GM06990 (cell line): ENCODE data around the gene ADAMTSL5.

Experiments used
- DNase-seq: peaks from one replicate; pipeline ENCODE4 v3.0.0-alpha.2; 2011; ENCODE audit not compliant: insufficient read length; ENCODE audit errors: extremely low read depth
- H3K27me3 ChIP-seq: replicated peaks from 2 replicates; pipeline ENCODE4 v1.6.0; 2011; ENCODE audit warnings: low read length; ENCODE audit not compliant: control insufficient read depth, insufficient read depth
- H3K36me3 ChIP-seq: 2 replicates; pipeline ENCODE4 v1.5.1; 2011; ENCODE audit warnings: low read length; ENCODE audit not compliant: control insufficient read depth, insufficient read depth
- H3K4me3 ChIP-seq: replicated peaks from 2 replicates; pipeline ENCODE4 v1.5.1; 2011; ENCODE audit warnings: low read depth, mild to moderate bottlenecking, control low read depth, low read length
- TF ChIP-seq, protein P1 (sequence below): IDR thresholded peaks from 2 replicates; pipeline ENCODE4 v1.5.1; 2011; ENCODE audit warnings: low read length, control low read depth, mild to moderate bottlenecking, inconsistent platforms; ENCODE audit not compliant: insufficient read depth, poor library complexity, severe bottlenecking

The ADAMTSL5 gene

DNA sequence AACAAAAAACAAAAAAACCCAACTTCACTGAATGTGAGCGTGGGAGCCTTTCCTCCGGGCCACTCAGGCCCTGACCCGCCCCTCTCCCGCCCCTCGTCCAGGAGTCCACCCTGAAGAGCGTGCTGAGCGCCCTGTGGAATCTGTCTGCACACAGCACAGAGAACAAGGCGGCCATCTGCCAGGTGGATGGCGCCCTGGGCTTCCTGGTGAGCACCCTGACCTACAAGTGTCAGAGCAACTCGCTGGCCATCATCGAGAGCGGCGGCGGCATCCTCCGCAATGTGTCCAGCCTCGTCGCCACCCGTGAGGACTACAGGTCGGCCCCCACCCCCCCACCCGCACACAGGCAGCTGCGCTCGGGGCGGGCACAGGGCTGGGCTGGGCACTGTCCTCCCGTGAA lies 51.0 kb downstream of the ADAMTSL5 start:
- Histone ChIP-seq H3K4me3 (no peak overlapping the region), H3K36me3 (no peaks in the 10 kb centered on the region), H3K27me3 (no peaks in the 10 kb centered on the region)
- DNase-seq: no peak
- TF ChIP-seq, protein P1, sequence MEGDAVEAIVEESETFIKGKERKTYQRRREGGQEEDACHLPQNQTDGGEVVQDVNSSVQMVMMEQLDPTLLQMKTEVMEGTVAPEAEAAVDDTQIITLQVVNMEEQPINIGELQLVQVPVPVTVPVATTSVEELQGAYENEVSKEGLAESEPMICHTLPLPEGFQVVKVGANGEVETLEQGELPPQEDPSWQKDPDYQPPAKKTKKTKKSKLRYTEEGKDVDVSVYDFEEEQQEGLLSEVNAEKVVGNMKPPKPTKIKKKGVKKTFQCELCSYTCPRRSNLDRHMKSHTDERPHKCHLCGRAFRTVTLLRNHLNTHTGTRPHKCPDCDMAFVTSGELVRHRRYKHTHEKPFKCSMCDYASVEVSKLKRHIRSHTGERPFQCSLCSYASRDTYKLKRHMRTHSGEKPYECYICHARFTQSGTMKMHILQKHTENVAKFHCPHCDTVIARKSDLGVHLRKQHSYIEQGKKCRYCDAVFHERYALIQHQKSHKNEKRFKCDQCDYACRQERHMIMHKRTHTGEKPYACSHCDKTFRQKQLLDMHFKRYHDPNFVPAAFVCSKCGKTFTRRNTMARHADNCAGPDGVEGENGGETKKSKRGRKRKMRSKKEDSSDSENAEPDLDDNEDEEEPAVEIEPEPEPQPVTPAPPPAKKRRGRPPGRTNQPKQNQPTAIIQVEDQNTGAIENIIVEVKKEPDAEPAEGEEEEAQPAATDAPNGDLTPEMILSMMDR: no peak

DNA sequence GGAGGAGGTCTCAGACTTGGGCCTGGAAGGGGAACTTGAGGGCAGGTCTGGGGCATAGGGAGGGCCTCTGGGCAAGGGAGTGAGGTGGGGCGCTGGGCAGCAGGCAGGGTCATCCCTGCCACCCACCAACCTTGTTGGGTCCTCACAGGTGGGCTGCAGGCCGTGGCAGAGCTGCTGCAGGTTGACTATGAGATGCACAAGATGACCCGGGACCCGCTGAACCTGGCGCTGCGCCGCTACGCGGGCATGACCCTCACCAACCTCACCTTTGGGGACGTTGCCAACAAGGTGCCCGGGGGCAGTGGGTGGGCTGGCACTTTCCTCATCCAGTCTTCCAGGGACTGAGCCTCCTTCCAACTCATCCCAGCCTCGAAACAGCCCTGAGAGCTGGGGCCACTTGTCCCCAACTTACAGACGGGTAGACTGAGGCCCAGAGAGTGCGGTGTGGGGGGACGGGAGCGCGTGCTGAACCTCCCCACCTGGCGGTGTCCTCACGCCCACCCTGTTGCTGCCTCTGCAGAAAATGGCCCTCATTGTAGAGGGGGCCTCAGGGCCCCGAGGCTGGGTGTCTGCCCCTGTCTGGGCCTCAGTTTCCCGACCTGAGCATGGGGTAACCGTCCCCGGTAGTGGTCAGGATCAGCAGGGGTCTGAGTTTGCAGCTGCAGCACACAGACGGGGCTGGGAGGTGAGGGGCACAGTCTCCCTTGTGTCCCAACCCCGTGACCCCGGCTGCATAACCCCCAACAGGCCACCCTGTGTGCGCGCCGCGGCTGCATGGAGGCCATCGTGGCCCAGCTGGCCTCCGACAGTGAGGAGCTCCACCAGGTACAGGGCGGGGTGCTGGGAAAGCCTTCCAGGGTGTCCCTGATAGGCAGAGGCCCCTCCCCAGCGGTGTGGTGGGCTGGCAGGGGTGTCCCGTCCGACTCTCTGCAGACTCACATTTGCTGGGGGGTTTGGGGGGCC lies 52.5 kb downstream of the ADAMTSL5 start:
- no peaks in the 10 kb centered on the region for H3K27me3 ChIP-seq
- no peak for DNase-seq
- no peaks in the 10 kb centered on the region for H3K36me3 ChIP-seq
- no peak overlapping the region for H3K4me3 ChIP-seq
- TF ChIP-seq, protein P1: no peak

DNA sequence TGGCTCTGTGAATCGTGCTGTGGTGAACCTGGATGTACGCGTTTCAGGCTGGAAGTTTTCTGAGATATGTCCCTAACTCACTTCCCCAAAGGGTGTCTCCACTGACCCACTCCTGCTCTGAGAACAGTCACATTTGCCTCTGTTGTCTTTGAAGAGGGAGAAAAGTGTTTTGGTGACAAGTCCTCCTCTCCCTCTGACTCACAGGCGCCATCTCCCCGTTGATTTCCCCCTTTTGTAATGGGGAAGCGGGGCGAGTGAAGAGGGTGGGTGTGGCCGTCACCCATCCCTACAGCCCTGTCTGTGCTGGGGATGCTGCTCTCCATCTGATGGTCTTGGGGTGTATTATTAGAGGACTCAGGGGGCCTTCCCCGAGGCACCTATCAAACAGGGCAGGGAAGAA lies 53.3 kb downstream of the ADAMTSL5 start:
- Histone ChIP-seq H3K27me3 (no peaks in the 10 kb centered on the region), H3K36me3 (no peaks in the 10 kb centered on the region), H3K4me3 (no peak overlapping the region)
- TF ChIP-seq, protein P1: no peak
- DNase-seq: no peak

DNA sequence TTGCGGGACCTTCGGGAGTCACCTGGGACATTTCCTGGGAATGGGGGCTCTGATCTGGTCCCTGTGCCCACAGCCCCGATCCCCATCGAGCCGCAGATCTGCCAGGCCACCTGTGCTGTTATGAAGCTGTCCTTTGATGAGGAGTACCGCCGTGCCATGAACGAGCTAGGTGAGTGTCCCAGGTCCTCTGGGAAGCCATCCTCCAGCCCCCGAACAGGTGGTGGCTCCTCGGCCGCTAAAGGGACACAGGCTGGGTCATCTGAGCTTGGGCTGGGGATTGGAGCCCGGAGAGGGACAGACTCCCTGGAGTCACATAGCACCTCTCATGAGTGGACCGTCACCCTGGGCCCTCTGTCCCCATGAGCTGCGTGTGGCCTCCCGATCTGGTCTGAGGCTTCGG lies 54.9 kb downstream of the ADAMTSL5 start:
- no peak overlapping the region for H3K4me3 ChIP-seq
- DNase-seq: no peak
- no peaks in the 10 kb centered on the region; the same call in 1 of the 2 replicates for H3K27me3 ChIP-seq
- H3K36me3 ChIP-seq: no peaks in the 10 kb centered on the region
- TF ChIP-seq, protein P1: no peak

DNA sequence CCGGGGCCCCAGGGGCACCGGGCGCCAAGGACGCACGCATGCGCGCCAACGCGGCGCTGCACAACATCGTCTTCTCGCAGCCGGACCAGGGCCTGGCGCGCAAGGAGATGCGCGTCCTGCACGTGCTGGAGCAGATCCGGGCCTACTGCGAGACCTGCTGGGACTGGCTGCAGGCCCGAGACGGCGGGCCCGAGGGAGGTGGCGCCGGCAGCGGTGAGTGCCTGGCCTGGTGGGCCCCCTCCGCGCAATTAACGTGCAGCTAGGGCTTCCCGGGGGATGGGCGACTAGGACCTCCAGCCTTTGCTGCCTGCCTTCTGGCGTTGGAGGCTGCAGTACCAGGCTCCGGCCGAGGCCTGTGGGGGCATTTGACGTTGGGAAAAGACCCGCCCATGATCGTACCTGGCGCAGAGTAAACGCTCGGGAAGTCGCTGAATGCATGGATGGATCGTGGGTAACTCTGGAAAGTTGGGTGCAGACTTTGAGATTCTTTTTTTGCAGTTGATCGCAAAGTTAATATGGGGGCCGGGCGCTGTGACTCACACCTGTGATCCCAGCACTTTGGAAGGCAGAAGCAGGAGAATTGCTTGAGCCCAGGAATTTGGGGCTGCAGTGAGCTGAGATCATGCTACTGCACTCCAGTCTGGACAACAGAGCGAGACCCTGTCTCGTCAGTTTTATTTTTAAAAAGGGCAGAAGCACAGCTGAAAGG lies 55.6 kb downstream of the ADAMTSL5 start:
- Histone ChIP-seq H3K36me3 (no peaks in the 10 kb centered on the region), H3K4me3 (no peak overlapping the region), H3K27me3 (no peaks in the 10 kb centered on the region; the same call in 1 of the 2 replicates)
- TF ChIP-seq, protein P1: no peak
- no peak for DNase-seq
